Ovary (tissue), 3 donors: ENCODE measurements around the gene FAM9C.

Experiments used
- CTCF ChIP-seq, 3 donors: fragments of 450-650 bp in 2 of 3; fragments of 200-600 bp in 1 of 3; IDR thresholded peaks; one replicate each; pipeline versions ENCODE4 v1.5.1 to v1.8.0; 2016 to 2022; ENCODE audit warnings: antibody characterized with exemption in 3 of 3, mild to moderate bottlenecking in 1 of 3
- EP300 ChIP-seq: sonication (generic); formaldehyde crosslinking; IDR thresholded peaks from one replicate; pipeline ENCODE4 v1.6.1; 2017; ENCODE audit warnings: antibody characterized with exemption
- POLR2A ChIP-seq: fragments of 450-650 bp; IDR thresholded peaks from one replicate; pipeline ENCODE4 v1.6.1; 2017; ENCODE audit warnings: antibody characterized with exemption, mild to moderate bottlenecking, moderate library complexity
- donor health status: DM: no; HTN: no; CAD: no.

GRCh38 chrX:13069771-13070416 lies 25.5 kb upstream of the FAM9C start:
- TF ChIP-seq POLR2A = no peak
- no peak for TF ChIP-seq EP300
- no peak for TF ChIP-seq CTCF (IDR thresholded peaks at IDR 0.05)
